GM18951 (cell line): ENCODE results near the gene NDST1.

Experiments
- POLR2A ChIP-seq: IDR thresholded peaks from 4 replicates; pipeline ENCODE4 v1.6.1; 2011; ENCODE audit warnings: mild to moderate bottlenecking; ENCODE audit not compliant: insufficient read length, insufficient read depth; ENCODE audit errors: extremely low read depth
- in situ Hi-C: fragments of 300-500 bp; cut with MboI; formaldehyde crosslinking; loops from one replicate; pipeline ENCODE4 v1.12.0; 2022; ENCODE audit warnings: low sequenced_read_pairs, mixed read lengths, inconsistent platforms; ENCODE audit not compliant: unreplicated experiment

Gene NDST1

DNA sequence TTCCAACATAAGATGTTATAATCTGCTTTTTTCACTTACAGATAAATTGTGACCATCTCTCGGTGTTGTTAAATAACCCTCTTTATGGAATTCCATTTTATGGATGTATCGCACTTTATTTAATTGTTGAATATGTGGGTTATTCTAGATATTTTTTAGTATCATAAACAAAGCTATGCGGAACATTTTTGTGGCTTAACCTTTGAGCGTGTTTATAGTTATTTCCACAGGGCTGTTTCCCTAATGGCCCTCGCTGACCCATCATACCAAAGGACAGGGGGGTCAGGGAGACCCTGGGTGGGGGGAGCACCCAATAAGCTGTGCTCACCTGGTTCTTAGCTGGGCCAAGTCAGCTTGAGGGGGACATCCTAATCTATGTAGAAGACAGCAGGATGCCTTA, 65.3 kb downstream of the NDST1 start:
- in situ Hi-C loops: no loop called here

DNA sequence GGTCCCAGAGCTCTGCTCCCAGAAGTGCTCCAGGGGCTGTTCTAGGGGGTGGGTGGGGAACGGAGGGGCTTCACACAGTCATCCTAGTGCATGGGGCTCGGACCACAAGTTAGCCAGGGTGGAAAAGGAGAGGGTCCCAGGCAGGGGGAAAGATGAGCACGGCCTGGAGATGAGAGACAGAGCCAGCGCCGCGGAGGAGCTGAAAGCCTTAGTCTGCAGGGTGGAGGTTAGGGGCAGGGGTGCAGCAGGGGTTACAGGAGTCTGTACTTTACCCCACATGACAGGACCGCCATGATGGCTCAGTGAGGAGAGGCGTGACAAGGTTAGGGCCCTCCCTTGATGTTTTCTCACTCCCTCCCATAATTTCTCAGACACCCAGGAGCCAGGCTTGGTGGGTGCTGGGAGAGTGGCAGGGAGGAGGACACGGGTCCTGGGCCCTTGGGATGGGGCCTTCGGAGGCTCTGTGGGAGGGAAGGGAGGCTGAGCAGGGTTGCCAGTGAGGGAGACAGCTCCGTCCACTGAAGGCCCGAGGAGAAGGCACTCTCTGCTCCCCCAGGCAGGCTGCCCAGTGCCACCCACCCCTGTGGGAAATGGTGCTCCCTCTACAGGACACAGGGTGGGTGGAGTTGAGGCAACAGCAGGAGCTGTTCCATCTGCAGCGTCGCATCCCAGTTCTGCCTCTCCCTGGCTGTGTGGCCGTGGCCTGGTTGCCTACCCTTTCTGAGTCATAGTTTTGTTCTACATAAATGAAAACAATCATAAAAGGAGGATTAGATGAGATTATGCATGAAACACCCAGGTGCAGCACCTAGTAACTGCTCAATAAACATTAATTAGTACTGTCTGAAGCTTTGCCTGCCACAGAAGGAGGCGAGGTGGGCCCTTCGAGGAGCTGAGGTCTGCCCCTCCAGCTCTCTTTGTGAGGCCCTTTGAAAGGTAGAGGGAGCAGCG, 66.2 kb downstream of the NDST1 start:
- in situ Hi-C loops: no loop called here
- no peak for TF ChIP-seq POLR2A

More for the DNA sequence above, 65.3 kb downstream of the NDST1 start:
- no peak for TF ChIP-seq POLR2A

DNA sequence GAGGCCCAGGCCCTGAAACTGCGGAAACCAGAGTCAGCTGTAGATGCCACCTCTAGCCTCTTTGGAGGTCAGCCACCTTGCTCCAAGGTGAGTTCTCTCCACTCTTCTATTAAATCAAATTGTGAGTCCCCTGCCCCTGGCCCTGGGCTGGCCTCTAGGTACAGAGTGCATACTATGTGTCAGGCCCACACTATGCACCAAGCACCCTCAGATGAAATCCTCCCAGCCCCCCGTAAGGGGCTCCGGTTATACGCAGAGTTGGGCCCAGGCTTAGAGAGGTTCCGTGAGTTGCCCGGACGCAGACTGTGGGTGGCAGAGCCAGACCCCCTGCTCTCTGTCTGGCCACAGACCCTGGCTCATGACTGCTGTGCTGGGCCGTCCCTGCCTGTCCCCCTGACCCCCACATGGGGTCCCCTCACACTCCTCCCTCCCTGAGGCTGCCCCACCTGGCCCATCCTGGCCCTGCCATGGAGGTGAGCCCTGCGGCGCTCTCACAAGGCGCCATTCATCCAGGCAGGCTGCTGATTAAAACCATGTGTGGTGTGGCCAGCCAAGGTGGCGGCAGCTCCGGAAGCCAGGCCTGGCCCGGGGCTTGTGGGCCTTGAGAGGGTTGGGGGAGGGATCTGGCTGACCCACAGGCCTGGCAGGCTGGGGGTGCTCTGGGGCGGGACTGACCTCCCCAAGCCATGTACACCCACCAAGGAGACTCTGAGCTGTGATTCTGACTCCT, 67.1 kb downstream of the NDST1 start:
- TF ChIP-seq POLR2A: no peak
- in situ Hi-C loops: no loop called here

DNA sequence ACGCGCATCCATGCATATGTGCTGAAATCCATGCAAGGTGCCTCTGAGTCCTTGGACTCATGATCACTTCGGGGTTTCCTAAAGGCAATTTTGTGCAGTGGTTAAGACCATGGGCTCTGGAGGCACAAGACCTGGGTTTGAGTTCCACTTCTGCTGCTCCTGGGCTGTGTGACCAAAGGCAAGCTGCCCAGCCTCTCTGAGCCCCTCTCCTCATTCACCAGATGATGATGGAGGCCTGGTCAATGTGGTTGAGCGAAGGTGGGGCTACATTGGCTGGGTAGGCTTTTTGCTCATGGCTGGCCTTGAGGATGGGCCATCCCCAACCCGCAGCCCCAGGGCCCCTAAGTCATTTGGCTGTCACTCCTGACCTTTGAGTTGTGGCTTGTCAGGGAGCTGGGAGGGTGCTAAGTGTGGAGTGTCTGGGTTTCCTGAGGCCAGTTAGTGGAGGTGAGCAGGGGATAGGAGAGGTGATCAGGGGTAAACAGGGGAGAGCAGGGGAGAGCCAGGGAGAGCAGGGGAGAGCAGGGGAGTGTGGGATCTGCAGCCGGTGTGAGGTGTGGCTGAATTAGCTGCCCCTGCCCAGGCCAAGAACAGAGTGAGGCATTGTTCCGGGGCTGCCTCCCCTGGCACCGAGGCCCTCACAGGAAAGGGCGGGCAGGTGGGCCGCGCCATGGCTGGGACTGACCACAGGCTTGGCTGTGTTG, 68.0 kb downstream of the NDST1 start:
- TF ChIP-seq POLR2A: no peak
- in situ Hi-C loops: no loop called here

GRCh38 chr5:150576449-150576949, 68.6 kb downstream of the NDST1 start:
- in situ Hi-C loops: no loop called here
- TF ChIP-seq POLR2A: no peak

- in situ Hi-C loops: no loop called here
Observed at GRCh38 chr5:150577378-150578139, 69.6 kb downstream of the NDST1 start.

DNA sequence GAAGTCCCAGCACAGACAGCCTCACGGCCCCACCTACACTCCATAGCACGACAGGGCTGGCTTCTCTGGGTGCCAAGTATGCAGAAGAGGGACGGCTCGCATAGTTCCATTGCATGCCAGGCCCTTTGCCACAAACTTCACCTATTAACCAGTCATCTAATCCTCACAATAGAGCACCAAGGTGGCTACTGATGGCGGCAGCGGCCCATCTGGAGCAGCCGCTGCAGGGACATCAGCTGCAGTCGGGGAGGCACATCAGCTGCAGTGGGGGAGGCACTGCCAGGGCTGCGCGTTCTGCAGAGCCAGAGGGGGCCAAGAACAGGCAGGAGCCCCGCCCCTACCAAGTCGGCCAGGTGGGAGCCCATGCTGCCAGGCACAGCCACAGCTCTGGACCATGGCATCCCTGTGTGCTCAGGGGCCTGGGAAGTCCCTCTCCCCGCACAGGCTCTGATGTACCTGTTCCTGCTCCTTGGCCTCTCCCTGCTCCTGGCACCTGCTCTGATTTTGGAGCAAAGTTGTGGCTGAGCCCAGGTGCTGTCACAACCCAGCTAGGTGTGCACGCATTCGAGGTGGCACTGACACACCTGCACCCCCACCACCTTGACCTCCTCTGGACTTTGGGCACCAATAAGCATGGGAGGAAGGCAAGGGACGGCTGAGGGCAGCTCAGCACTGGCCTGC, 71.0 kb downstream of the NDST1 start:
- TF ChIP-seq POLR2A: no peak
- in situ Hi-C loops: no loop called here

More at GRCh38 chr5:150577378-150578139, 69.6 kb downstream of the NDST1 start:
- TF ChIP-seq POLR2A: no peak

GRCh38 chr5:150579462-150580400, 71.8 kb downstream of the NDST1 start:
- in situ Hi-C loops: no loop called here
- no peak for TF ChIP-seq POLR2A

GRCh38 chr5:150580917-150581316, 73.0 kb downstream of the NDST1 start:
- no peak for TF ChIP-seq POLR2A
- in situ Hi-C loops: no loop called here

DNA sequence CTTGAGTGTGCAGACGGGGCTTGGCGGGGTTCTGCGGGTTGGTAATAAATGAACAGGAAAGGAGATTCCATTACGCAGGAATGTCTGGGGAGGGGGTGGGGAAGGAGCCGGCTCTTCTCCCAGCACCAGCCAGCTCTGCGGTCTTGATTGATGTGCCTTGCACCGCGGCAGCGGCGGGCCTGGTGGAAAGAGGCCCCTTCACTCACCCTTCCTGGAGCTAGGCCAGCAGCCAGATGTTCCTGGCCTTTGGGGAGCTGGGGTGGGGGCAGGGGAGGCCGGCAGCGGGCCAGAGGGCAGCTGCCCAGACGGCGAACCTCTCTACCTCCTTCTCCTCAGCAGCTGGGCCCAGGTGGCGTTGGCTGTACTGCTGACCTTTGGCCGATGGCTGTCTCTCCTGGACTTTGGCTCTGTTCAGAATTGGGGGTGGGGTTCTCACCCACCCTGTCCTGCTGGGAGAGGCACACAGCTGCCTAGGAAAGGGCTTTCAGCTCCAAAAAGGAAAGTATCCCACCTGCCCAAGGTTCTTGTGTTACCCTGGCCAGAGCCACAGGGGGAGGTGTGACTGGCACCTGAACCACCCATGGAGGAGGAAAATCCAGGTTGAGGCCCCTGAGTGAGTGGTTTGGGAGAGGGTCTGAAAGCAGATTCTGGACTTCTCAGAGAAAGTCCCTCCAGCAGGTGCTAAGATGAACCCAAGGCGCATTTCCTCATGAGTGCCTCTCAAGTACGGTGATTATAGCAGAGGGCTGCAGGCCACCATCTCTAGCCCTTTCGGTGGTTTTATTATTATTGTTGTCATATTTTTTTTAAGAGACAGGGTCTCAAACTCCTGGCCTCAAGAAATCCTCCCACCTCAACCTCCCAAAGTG, 74.5 kb downstream of the NDST1 start:
- TF ChIP-seq POLR2A: no peak
- in situ Hi-C loops: no loop called here

DNA sequence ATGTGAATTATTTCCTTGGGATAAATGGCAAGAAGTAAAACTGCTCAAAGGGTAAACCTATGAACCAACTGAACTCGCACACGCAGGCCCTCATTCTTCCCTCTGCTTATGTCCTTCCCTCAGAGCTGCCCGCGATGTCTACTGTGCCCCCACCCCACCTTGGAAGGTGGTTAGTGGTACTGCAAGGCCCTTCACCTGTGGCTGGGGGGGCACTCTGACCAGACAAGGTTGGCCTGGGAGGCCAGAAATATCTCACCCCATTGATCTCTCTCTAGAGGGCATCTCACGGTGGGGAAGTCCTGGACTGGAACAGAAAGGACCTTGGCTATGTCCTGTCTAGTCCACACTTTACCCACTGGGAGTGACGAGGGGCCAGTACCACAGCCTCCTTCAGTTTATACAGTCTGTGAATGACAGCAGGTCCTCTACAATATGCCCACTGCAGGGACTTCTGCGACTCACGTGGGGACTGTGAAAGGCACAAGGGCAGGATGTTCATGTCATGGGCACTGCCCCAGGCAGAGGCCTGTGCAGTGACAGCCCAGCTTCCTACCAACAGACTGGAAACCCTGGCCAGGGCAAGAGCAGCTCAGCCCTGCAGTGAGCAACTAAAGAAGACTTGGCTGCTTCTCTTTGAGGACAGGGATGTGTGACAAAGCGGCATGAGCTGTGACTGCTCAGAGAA, 75.8 kb downstream of the NDST1 start:
- in situ Hi-C loops: no loop called here

More for the DNA sequence above, 75.8 kb downstream of the NDST1 start:
- TF ChIP-seq POLR2A: no peak
